Activated naive CD4-positive, alpha-beta T cell treated with Interleukin-2 at 50 U/mL for 16 hours (primary cell): ENCODE data around the gene SH2D2A.
A peak's percentile ranks its signal among the peaks of the same experiment; 100 is the strongest.

ENCODE experiments used
- DNase-seq: peaks from one replicate; pipeline ENCODE4 v3.0.0-alpha.2; 2020

The SH2D2A gene

GRCh38 chr1:156847591-156848460 is 31.2 kb upstream of the SH2D2A start:
- no peak for DNase-seq

- DNase-seq = no peak
Measured at GRCh38 chr1:156846643-156847042, 30.0 kb upstream of the SH2D2A start.

GRCh38 chr1:156845953-156846545 is 29.4 kb upstream of the SH2D2A start:
- DNase-seq = no peak

GRCh38 chr1:156845055-156845952 is 28.7 kb upstream of the SH2D2A start:
- DNase-seq = peak; percentile 26

GRCh38 chr1:156844638-156845037 is 28.0 kb upstream of the SH2D2A start:
- DNase-seq = no peak

- DNase-seq = no peak
Measured at GRCh38 chr1:156844102-156844501, 27.5 kb upstream of the SH2D2A start.

GRCh38 chr1:156842618-156843300 is 26.1 kb upstream of the SH2D2A start:
- no peak for DNase-seq

GRCh38 chr1:156841295-156841855 is 24.7 kb upstream of the SH2D2A start:
- DNase-seq = no peak

- DNase-seq = no peak
Measured at GRCh38 chr1:156840898-156841279, 24.2 kb upstream of the SH2D2A start.

GRCh38 chr1:156840186-156840897 is 23.7 kb upstream of the SH2D2A start:
- no peak for DNase-seq

GRCh38 chr1:156839426-156840109 is 22.9 kb upstream of the SH2D2A start:
- no peak for DNase-seq

GRCh38 chr1:156838972-156839371 is 22.3 kb upstream of the SH2D2A start:
- DNase-seq = peak; percentile 45

- DNase-seq = no peak
Measured at GRCh38 chr1:156836892-156837291, 20.2 kb upstream of the SH2D2A start.

- DNase-seq = peak; percentile 51
Measured at GRCh38 chr1:156836041-156836654, 19.5 kb upstream of the SH2D2A start.

GRCh38 chr1:156834322-156834721 is 17.7 kb upstream of the SH2D2A start:
- DNase-seq = no peak

GRCh38 chr1:156833603-156834002 is 17.0 kb upstream of the SH2D2A start:
- no peak for DNase-seq

GRCh38 chr1:156832434-156832833 is 15.8 kb upstream of the SH2D2A start:
- DNase-seq = no peak

GRCh38 chr1:156828400-156829124 is 11.9 kb upstream of the SH2D2A start:
- no peak for DNase-seq

GRCh38 chr1:156826630-156827029 is 10.0 kb upstream of the SH2D2A start:
- DNase-seq = no peak

- no peak for DNase-seq
Measured at GRCh38 chr1:156823210-156823790, 6.7 kb upstream of the SH2D2A start.
